Measurements from ENCODE around the gene SEPTIN10. TPM values are rescaled to one million over a fixed set of nuclear protein-coding genes. Genes with fewer than 3 reads are reported as not detected.

The SEPTIN10 gene
- total RNA-seq, 1 experiment from 2014 or later, result 113 TPM

DNA sequence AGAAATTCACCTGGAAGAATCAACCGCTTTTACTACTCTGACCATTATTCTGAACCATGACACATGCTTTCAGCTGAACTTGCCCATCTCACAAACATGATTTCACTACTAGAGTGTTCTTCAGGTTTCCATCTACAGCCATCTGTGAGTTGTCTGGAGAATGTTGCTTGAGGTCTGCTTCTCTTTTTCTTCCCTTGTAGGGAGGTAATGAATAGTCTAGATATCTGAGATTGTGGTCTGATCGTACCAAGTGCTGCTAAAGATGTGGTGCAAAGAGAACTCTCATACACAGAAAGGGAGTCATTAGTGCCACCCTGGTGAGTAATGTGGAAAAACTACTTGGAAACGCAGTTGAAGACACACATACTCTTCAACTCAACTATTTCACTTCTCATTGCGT lies 10.6 kb upstream of the SEPTIN10 start:
- H3K4me2 ChIP-seq (ENCODE audit: low read length), result no peak overlapping the region
- no peaks in the 10 kb centered on the region for H3K4me1 ChIP-seq (ENCODE audit: control insufficient read depth in 1 of 2, insufficient read depth in 2 of 2, low read length in 2 of 2)
- no peaks in the 10 kb centered on the region for H3K9me2 ChIP-seq (ENCODE audit: insufficient read depth)
- H3K9me3 ChIP-seq (ENCODE audit: control insufficient read depth in 1 of 2, insufficient read depth in 1 of 2, low read depth in 1 of 2, low read length in 2 of 2), result no peaks in the 10 kb centered on the region
- no peak overlapping the region for H3K27ac ChIP-seq (ENCODE audit: low read depth, low read length)
- CTCF ChIA-PET, result no interaction called here
- H3K36me3 ChIP-seq (ENCODE audit: control insufficient read depth in 1 of 2, insufficient read depth in 2 of 2, low read length in 2 of 2), result no peaks in the 10 kb centered on the region
- H3K79me2 ChIP-seq (ENCODE audit: insufficient read depth, low read length), result no peaks in the 10 kb centered on the region
- no peak overlapping the region for H3K9ac ChIP-seq (ENCODE audit: low read length)
- DNase-seq (ENCODE audit: low read depth, low spot score), result no peak
- TF ChIP-seq ELF1 (IDR thresholded peaks at IDR 0.05; ENCODE audit: borderline replicate concordance, low read depth), result no peak
- TF ChIP-seq FOSL1 (IDR thresholded peaks at IDR 0.05; ENCODE audit: low read depth), result no peak
- TF ChIP-seq EZH2phosphoT487 (IDR thresholded peaks at IDR 0.05; ENCODE audit: borderline replicate concordance), result no peak
- TF ChIP-seq, protein P1, sequence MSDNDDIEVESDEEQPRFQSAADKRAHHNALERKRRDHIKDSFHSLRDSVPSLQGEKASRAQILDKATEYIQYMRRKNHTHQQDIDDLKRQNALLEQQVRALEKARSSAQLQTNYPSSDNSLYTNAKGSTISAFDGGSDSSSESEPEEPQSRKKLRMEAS (IDR thresholded peaks at IDR 0.05), result no peak
- no peaks in the 10 kb centered on the region for H3K27me3 ChIP-seq (ENCODE audit: insufficient read depth, low read length)
- intact Hi-C loops (cut with micrococcal nuclease), result no loop called here
- no peaks in the 10 kb centered on the region for H4K20me1 ChIP-seq (ENCODE audit: insufficient read depth)
- POLR2A ChIA-PET, result interaction anchor here (1.4 kb wide), 1 partner anchor 10 kb away, joined by 5 read pairs; the partner anchor contains the start of genes SEPTIN10 and SOWAHC
- H3K4me3 ChIP-seq (replicated peaks in 1 of 2; ENCODE audit: low read depth in 1 of 2, low read length in 2 of 2), result no peak overlapping the region
- ATAC-seq, result no peak
- no TSS peak for BruUV-seq (replicated peaks)
- RAD21 ChIA-PET (ENCODE audit: low non-redundant PET in 1 of 2, low total read pairs in 2 of 2, uncharacterized antibody in 2 of 2, unreplicated experiment in 2 of 2), result no interaction called here
- no peak overlapping the region for H2AFZ ChIP-seq (ENCODE audit: low read depth, low read length, poor library complexity, severe bottlenecking)

DNA sequence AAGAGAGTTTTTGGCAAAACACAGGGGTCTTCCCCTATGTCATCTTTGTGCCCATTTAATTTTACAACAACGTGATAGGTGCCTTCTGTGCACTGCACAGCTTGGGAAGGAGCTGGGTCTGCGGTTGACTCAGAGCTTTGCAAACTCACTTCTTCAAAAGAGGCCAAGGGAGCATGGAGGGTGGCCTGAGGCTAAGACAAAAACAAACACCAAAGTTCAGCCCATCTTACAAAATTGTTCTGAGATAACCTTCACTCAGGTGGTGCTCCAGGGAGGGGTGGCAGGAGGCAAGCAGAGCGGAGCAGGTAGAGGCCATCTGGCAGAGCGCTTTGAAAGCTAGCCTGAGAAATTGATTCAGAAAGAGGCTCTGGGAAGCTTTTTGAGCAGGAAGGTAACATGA lies 10.2 kb upstream of the SEPTIN10 start:
- Histone ChIP-seq H3K4me3 (replicated peaks in 1 of 2; ENCODE audit: low read depth in 1 of 2, low read length in 2 of 2) (no peak overlapping the region), H3K9ac (ENCODE audit: low read length) (no peak overlapping the region), H3K4me2 (ENCODE audit: low read length) (no peak overlapping the region), H3K9me2 (ENCODE audit: insufficient read depth) (no peaks in the 10 kb centered on the region), H3K4me1 (ENCODE audit: control insufficient read depth in 1 of 2, insufficient read depth in 2 of 2, low read length in 2 of 2) (no peaks in the 10 kb centered on the region), H3K79me2 (ENCODE audit: insufficient read depth, low read length) (no peaks in the 10 kb centered on the region), H3K36me3 (ENCODE audit: control insufficient read depth in 1 of 2, insufficient read depth in 2 of 2, low read length in 2 of 2) (no peaks in the 10 kb centered on the region), H3K27me3 (ENCODE audit: insufficient read depth, low read length) (no peaks in the 10 kb centered on the region), H3K9me3 (ENCODE audit: control insufficient read depth in 1 of 2, insufficient read depth in 1 of 2, low read depth in 1 of 2, low read length in 2 of 2) (no peaks in the 10 kb centered on the region), H4K20me1 (ENCODE audit: insufficient read depth) (no peaks in the 10 kb centered on the region), H2AFZ (ENCODE audit: low read depth, low read length, poor library complexity, severe bottlenecking) (no peak overlapping the region), H3K27ac (ENCODE audit: low read depth, low read length) (no peak overlapping the region)
- intact Hi-C loops (cut with micrococcal nuclease), result no loop called here
- ATAC-seq, result no peak
- ChIA-PET POLR2A (interaction anchor here (1.4 kb wide), 1 partner anchor 10 kb away, joined by 5 read pairs; the partner anchor contains the start of genes SEPTIN10 and SOWAHC), CTCF (no interaction called here), RAD21 (ENCODE audit: low non-redundant PET in 1 of 2, low total read pairs in 2 of 2, uncharacterized antibody in 2 of 2, unreplicated experiment in 2 of 2) (no interaction called here)
- no TSS peak for BruUV-seq (replicated peaks)
- no peak for DNase-seq (ENCODE audit: low read depth, low spot score)
- no peak for TF ChIP-seq SP1 (IDR thresholded peaks at IDR 0.05; ENCODE audit: low read depth)
- no peak for TF ChIP-seq ZNF274 (IDR thresholded peaks at IDR 0.05; ENCODE audit: low read depth, low read length)
- TF ChIP-seq RAD21 (IDR thresholded peaks at IDR 0.05; ENCODE audit: low read depth), result no peak
- TF ChIP-seq, protein P2, sequence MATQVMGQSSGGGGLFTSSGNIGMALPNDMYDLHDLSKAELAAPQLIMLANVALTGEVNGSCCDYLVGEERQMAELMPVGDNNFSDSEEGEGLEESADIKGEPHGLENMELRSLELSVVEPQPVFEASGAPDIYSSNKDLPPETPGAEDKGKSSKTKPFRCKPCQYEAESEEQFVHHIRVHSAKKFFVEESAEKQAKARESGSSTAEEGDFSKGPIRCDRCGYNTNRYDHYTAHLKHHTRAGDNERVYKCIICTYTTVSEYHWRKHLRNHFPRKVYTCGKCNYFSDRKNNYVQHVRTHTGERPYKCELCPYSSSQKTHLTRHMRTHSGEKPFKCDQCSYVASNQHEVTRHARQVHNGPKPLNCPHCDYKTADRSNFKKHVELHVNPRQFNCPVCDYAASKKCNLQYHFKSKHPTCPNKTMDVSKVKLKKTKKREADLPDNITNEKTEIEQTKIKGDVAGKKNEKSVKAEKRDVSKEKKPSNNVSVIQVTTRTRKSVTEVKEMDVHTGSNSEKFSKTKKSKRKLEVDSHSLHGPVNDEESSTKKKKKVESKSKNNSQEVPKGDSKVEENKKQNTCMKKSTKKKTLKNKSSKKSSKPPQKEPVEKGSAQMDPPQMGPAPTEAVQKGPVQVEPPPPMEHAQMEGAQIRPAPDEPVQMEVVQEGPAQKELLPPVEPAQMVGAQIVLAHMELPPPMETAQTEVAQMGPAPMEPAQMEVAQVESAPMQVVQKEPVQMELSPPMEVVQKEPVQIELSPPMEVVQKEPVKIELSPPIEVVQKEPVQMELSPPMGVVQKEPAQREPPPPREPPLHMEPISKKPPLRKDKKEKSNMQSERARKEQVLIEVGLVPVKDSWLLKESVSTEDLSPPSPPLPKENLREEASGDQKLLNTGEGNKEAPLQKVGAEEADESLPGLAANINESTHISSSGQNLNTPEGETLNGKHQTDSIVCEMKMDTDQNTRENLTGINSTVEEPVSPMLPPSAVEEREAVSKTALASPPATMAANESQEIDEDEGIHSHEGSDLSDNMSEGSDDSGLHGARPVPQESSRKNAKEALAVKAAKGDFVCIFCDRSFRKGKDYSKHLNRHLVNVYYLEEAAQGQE (IDR thresholded peaks at IDR 0.05; ENCODE audit: low read depth), result no peak
- no peak for TF ChIP-seq CEBPB (IDR thresholded peaks at IDR 0.05; ENCODE audit: low read depth)
- TF ChIP-seq EGR1 (IDR thresholded peaks at IDR 0.05; ENCODE audit: low read depth), result no peak
- no peak for TF ChIP-seq TCF7L2 (IDR thresholded peaks at IDR 0.05; ENCODE audit: borderline replicate concordance, extremely low read depth, insufficient read depth, insufficient read length)
- TF ChIP-seq POLR2A (IDR thresholded peaks at IDR 0.05; ENCODE audit: borderline replicate concordance, extremely low read depth, insufficient read depth, insufficient read length), result no peak
- TF ChIP-seq FOSL1 (IDR thresholded peaks at IDR 0.05; ENCODE audit: low read depth), result no peak
- TF ChIP-seq YY1 (IDR thresholded peaks at IDR 0.05; ENCODE audit: extremely low read depth, insufficient replicate concordance, low read depth, low read length), result no peak
- no peak for TF ChIP-seq SIN3A (IDR thresholded peaks at IDR 0.05; ENCODE audit: low read depth)
- TF ChIP-seq, protein P3, sequence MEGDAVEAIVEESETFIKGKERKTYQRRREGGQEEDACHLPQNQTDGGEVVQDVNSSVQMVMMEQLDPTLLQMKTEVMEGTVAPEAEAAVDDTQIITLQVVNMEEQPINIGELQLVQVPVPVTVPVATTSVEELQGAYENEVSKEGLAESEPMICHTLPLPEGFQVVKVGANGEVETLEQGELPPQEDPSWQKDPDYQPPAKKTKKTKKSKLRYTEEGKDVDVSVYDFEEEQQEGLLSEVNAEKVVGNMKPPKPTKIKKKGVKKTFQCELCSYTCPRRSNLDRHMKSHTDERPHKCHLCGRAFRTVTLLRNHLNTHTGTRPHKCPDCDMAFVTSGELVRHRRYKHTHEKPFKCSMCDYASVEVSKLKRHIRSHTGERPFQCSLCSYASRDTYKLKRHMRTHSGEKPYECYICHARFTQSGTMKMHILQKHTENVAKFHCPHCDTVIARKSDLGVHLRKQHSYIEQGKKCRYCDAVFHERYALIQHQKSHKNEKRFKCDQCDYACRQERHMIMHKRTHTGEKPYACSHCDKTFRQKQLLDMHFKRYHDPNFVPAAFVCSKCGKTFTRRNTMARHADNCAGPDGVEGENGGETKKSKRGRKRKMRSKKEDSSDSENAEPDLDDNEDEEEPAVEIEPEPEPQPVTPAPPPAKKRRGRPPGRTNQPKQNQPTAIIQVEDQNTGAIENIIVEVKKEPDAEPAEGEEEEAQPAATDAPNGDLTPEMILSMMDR (IDR thresholded peaks at IDR 0.05 in 2 of 3, conservative IDR thresholded peaks at IDR 0.05 in 1 of 3; ENCODE audit: borderline replicate concordance in 1 of 3, insufficient read depth in 1 of 3, low read depth in 2 of 3, low read length in 2 of 3), result no peak
- TF ChIP-seq ZFX (IDR thresholded peaks at IDR 0.05), result no peak
- TF ChIP-seq JUND (IDR thresholded peaks at IDR 0.05), result no peak
- TF ChIP-seq POLR2AphosphoS5 (IDR thresholded peaks at IDR 0.05; ENCODE audit: low read depth, low read length), result no peak
